HEK293 (cell line): ENCODE results near the gene SUOX.
A peak's percentile ranks its signal among the peaks of the same experiment; 100 is the strongest.

Experiments used
- BCL11A ChIP-seq: fragments of 450-650 bp; formaldehyde crosslinking; IDR thresholded peaks from 2 replicates; pipeline ENCODE4 v1.5.1; 2016; ENCODE audit warnings: low read depth, missing biosample characterization, missing genetic modification characterization
- GLI4 ChIP-seq: fragments of 450-650 bp; formaldehyde crosslinking; IDR thresholded peaks from 2 replicates; pipeline ENCODE4 v1.5.1; 2016; ENCODE audit warnings: missing biosample characterization, missing genetic modification characterization
- IKZF3 ChIP-seq: fragments of 450-650 bp; IDR thresholded peaks from 2 replicates; pipeline ENCODE4 v1.5.0; 2018; ENCODE audit warnings: missing biosample characterization, mild to moderate bottlenecking, missing genetic modification characterization, moderate library complexity
- KLF10 ChIP-seq: fragments of 450-650 bp; IDR thresholded peaks from 2 replicates; pipeline ENCODE4 v1.5.1; 2018; ENCODE audit warnings: missing biosample characterization, mild to moderate bottlenecking, missing genetic modification characterization
- KLF17 ChIP-seq: fragments of 450-650 bp; formaldehyde crosslinking; IDR thresholded peaks from 2 replicates; pipeline ENCODE4 v1.5.1; 2016; ENCODE audit warnings: missing biosample characterization, missing genetic modification characterization
- KLF8 ChIP-seq: fragments of 450-650 bp; formaldehyde crosslinking; IDR thresholded peaks from 2 replicates; pipeline ENCODE4 v1.5.1; 2016; ENCODE audit warnings: missing biosample characterization, missing genetic modification characterization
- KLF9 ChIP-seq: fragments of 450-650 bp; formaldehyde crosslinking; IDR thresholded peaks from 2 replicates; pipeline ENCODE4 v1.5.1; 2016; ENCODE audit warnings: missing biosample characterization, missing genetic modification characterization, low read depth
- PRDM1 ChIP-seq: fragments of 450-650 bp; formaldehyde crosslinking; IDR thresholded peaks from 2 replicates; pipeline ENCODE4; 2016; ENCODE audit warnings: missing biosample characterization, missing genetic modification characterization
- SP2 ChIP-seq: fragments of 450-650 bp; formaldehyde crosslinking; IDR thresholded peaks from 2 replicates; pipeline ENCODE4 v1.5.1; 2016; ENCODE audit warnings: missing biosample characterization, missing genetic modification characterization
- SP3 ChIP-seq: fragments of 450-650 bp; formaldehyde crosslinking; IDR thresholded peaks from 2 replicates; pipeline ENCODE4 v1.5.1; 2016; ENCODE audit warnings: missing biosample characterization, missing genetic modification characterization
- TRIM28 ChIP-seq: IDR thresholded peaks from 2 replicates; pipeline ENCODE4 v1.6.1; 2011; ENCODE audit warnings: low read length, control low read depth, borderline replicate concordance
- ZBTB17 ChIP-seq: fragments of 450-650 bp; formaldehyde crosslinking; IDR thresholded peaks from 2 replicates; pipeline ENCODE4 v1.5.1; 2016; ENCODE audit warnings: missing biosample characterization, missing genetic modification characterization
- ZEB2 ChIP-seq: fragments of 450-650 bp; formaldehyde crosslinking; IDR thresholded peaks from 2 replicates; pipeline ENCODE4 v1.5.1; 2016; ENCODE audit warnings: missing biosample characterization, missing genetic modification characterization
- ZNF133 ChIP-seq: fragments of 450-650 bp; formaldehyde crosslinking; IDR thresholded peaks from 2 replicates; pipeline ENCODE4 v1.5.1; 2016; ENCODE audit warnings: missing biosample characterization, missing genetic modification characterization
- ZNF223 ChIP-seq: fragments of 450-650 bp; formaldehyde crosslinking; IDR thresholded peaks from 2 replicates; pipeline ENCODE4 v1.5.1; 2016; ENCODE audit warnings: missing biosample characterization, missing genetic modification characterization
- ZNF302 ChIP-seq: fragments of 450-650 bp; formaldehyde crosslinking; IDR thresholded peaks from 2 replicates; pipeline ENCODE4 v1.5.1; 2016; ENCODE audit warnings: missing biosample characterization, missing genetic modification characterization, low read depth
- ZNF311 ChIP-seq: fragments of 450-650 bp; formaldehyde crosslinking; IDR thresholded peaks from 2 replicates; pipeline ENCODE4 v1.5.1; 2017; ENCODE audit warnings: missing biosample characterization, missing genetic modification characterization, borderline replicate concordance
- ZNF335 ChIP-seq: fragments of 450-650 bp; formaldehyde crosslinking; conservative IDR thresholded peaks from 2 replicates; pipeline ENCODE4 v1.5.1; 2016; ENCODE audit warnings: missing biosample characterization, missing genetic modification characterization
- ZNF426 ChIP-seq: fragments of 450-650 bp; formaldehyde crosslinking; IDR thresholded peaks from 2 replicates; pipeline ENCODE4 v1.5.1; 2017; ENCODE audit warnings: missing biosample characterization, missing genetic modification characterization, mild to moderate bottlenecking, inconsistent platforms, moderate library complexity
- ZNF501 ChIP-seq: fragments of 450-650 bp; formaldehyde crosslinking; IDR thresholded peaks from 2 replicates; pipeline ENCODE4 v1.5.1; 2016; ENCODE audit warnings: missing biosample characterization, missing genetic modification characterization
- ZNF571 ChIP-seq: fragments of 450-650 bp; formaldehyde crosslinking; IDR thresholded peaks from 2 replicates; pipeline ENCODE4 v1.5.0; 2017; ENCODE audit warnings: missing biosample characterization, missing genetic modification characterization
- ZNF654 ChIP-seq: fragments of 450-650 bp; formaldehyde crosslinking; IDR thresholded peaks from 2 replicates; pipeline ENCODE4 v1.5.1; 2016; ENCODE audit warnings: low read depth, missing biosample characterization, missing genetic modification characterization
- ZNF830 ChIP-seq: fragments of 450-650 bp; IDR thresholded peaks from 2 replicates; pipeline ENCODE4 v1.5.0; 2018; ENCODE audit warnings: missing biosample characterization, missing genetic modification characterization, low read depth, mild to moderate bottlenecking, moderate library complexity
- ZSCAN30 ChIP-seq: fragments of 450-650 bp; IDR thresholded peaks from 2 replicates; pipeline ENCODE4 v1.5.1; 2018; ENCODE audit warnings: missing biosample characterization, mild to moderate bottlenecking, missing genetic modification characterization, moderate library complexity
- ZSCAN4 ChIP-seq: fragments of 450-650 bp; formaldehyde crosslinking; IDR thresholded peaks from 2 replicates; pipeline ENCODE4 v1.5.1; 2017; ENCODE audit warnings: missing biosample characterization, missing genetic modification characterization
- ZXDB ChIP-seq: fragments of 450-650 bp; formaldehyde crosslinking; IDR thresholded peaks from 2 replicates; pipeline ENCODE4 v1.5.1; 2016; ENCODE audit warnings: missing biosample characterization, missing genetic modification characterization
- TF ChIP-seq, protein P1 (sequence below): fragments of 450-650 bp; formaldehyde crosslinking; conservative IDR thresholded peaks from 2 replicates; pipeline ENCODE4 v1.5.1; 2016; ENCODE audit warnings: low read depth, missing biosample characterization, missing genetic modification characterization
- TF ChIP-seq, protein P2 (sequence below): fragments of 450-650 bp; formaldehyde crosslinking; IDR thresholded peaks from 2 replicates; pipeline ENCODE4 v1.5.1; 2016; ENCODE audit warnings: missing biosample characterization, missing genetic modification characterization, borderline replicate concordance
- TF ChIP-seq, protein P3 (sequence below): IDR thresholded peaks from 2 replicates; pipeline ENCODE4 v1.6.1; 2011; ENCODE audit warnings: mild to moderate bottlenecking, low read depth, low read length, borderline replicate concordance

Gene SUOX

GRCh38 chr12:56041552-56042429 is 44.7 kb downstream of the SUOX start, which contains the start of gene RPS26 (continued):
- TF ChIP-seq PRDM1 (tag by site-specific recombination) (0 out of 2 replicates have a peak, but pooled peaks have one; percentile 6), ZEB2 (peak; percentile 100), TRIM28 (0 out of 2 replicates have a peak, but pooled peaks have one; percentile 82), KLF17 (tag by site-specific recombination) (peak; percentile 97), ZSCAN4 (peak; percentile 68), KLF10 (peak; percentile 64; the same call in 1 of the 2 replicates), GLI4 (peak; percentile 65; the same call in 1 of the 2 replicates), ZSCAN30 (tag by site-specific recombination) (peak; percentile 90), ZNF571 (tag by site-specific recombination) (no peak), KLF9 (tag by site-specific recombination) (peak; percentile 63; the same call in 1 of the 2 replicates), ZNF654 (peak; percentile 33), ZNF426 (tag by site-specific recombination) (0 out of 2 replicates have a peak, but pooled peaks have one; percentile 8), SP2 (tag by site-specific recombination) (peak; percentile 90), IKZF3 (tag by site-specific recombination) (0 out of 2 replicates have a peak, but pooled peaks have one; percentile 44), ZNF335 (tag by site-specific recombination) (peak; percentile 75), ZXDB (tag by site-specific recombination) (peak; percentile 99), BCL11A (tag by site-specific recombination) (peak; percentile 76), ZNF223 (tag by site-specific recombination) (0 out of 2 replicates have a peak, but pooled peaks have one; percentile 41), ZNF311 (tag by site-specific recombination) (no peak), ZNF302 (no peak), KLF8 (tag by site-specific recombination) (peak; percentile 97), ZNF133 (no peak), SP3 (tag by site-specific recombination) (peak; percentile 97), ZNF501 (tag by site-specific recombination) (peak; percentile 99), ZBTB17 (tag by site-specific recombination) (peak; percentile 98), ZNF830 (no peak)
- TF ChIP-seq, protein P1, sequence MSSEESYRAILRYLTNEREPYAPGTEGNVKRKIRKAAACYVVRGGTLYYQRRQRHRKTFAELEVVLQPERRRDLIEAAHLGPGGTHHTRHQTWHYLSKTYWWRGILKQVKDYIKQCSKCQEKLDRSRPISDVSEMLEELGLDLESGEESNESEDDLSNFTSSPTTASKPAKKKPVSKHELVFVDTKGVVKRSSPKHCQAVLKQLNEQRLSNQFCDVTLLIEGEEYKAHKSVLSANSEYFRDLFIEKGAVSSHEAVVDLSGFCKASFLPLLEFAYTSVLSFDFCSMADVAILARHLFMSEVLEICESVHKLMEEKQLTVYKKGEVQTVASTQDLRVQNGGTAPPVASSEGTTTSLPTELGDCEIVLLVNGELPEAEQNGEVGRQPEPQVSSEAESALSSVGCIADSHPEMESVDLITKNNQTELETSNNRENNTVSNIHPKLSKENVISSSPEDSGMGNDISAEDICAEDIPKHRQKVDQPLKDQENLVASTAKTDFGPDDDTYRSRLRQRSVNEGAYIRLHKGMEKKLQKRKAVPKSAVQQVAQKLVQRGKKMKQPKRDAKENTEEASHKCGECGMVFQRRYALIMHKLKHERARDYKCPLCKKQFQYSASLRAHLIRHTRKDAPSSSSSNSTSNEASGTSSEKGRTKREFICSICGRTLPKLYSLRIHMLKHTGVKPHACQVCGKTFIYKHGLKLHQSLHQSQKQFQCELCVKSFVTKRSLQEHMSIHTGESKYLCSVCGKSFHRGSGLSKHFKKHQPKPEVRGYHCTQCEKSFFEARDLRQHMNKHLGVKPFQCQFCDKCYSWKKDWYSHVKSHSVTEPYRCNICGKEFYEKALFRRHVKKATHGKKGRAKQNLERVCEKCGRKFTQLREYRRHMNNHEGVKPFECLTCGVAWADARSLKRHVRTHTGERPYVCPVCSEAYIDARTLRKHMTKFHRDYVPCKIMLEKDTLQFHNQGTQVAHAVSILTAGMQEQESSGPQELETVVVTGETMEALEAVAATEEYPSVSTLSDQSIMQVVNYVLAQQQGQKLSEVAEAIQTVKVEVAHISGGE (tag by site-specific recombination) = peak; percentile 95
- TF ChIP-seq, protein P2, sequence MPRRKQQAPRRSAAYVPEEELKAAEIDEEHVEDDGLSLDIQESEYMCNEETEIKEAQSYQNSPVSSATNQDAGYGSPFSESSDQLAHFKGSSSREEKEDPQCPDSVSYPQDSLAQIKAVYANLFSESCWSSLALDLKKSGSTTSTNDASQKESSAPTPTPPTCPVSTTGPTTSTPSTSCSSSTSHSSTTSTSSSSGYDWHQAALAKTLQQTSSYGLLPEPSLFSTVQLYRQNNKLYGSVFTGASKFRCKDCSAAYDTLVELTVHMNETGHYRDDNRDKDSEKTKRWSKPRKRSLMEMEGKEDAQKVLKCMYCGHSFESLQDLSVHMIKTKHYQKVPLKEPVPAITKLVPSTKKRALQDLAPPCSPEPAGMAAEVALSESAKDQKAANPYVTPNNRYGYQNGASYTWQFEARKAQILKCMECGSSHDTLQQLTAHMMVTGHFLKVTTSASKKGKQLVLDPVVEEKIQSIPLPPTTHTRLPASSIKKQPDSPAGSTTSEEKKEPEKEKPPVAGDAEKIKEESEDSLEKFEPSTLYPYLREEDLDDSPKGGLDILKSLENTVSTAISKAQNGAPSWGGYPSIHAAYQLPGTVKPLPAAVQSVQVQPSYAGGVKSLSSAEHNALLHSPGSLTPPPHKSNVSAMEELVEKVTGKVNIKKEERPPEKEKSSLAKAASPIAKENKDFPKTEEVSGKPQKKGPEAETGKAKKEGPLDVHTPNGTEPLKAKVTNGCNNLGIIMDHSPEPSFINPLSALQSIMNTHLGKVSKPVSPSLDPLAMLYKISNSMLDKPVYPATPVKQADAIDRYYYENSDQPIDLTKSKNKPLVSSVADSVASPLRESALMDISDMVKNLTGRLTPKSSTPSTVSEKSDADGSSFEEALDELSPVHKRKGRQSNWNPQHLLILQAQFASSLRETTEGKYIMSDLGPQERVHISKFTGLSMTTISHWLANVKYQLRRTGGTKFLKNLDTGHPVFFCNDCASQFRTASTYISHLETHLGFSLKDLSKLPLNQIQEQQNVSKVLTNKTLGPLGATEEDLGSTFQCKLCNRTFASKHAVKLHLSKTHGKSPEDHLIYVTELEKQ = peak; percentile 54; the same call in 1 of the 2 replicates
- TF ChIP-seq, protein P3, sequence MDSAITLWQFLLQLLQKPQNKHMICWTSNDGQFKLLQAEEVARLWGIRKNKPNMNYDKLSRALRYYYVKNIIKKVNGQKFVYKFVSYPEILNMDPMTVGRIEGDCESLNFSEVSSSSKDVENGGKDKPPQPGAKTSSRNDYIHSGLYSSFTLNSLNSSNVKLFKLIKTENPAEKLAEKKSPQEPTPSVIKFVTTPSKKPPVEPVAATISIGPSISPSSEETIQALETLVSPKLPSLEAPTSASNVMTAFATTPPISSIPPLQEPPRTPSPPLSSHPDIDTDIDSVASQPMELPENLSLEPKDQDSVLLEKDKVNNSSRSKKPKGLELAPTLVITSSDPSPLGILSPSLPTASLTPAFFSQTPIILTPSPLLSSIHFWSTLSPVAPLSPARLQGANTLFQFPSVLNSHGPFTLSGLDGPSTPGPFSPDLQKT = peak; percentile 78
